Lung microvascular endothelial cell (primary cell): ENCODE data around the gene GAS6. TPM values are rescaled to one million over a fixed set of nuclear protein-coding genes. Genes with fewer than 3 reads are reported as not detected.

Experiments used
- DNase-seq, 2 donors: peaks; one replicate each; pipeline versions ENCODE4 v3.0.0 to v3.0.0-alpha.2; 2010; ENCODE audit warnings: low read depth in 2 of 2
- total RNA-seq: library from RNA; depleted of rRNA; stranded (reverse); fragments of >200 nt; gene quantifications from 2 replicates; pipeline ENCODE4 v1.2.1, GENCODE V29; 2014

GAS6 gene
- total RNA-seq, 1 donor from 2014 or later, result 130 TPM

DNA sequence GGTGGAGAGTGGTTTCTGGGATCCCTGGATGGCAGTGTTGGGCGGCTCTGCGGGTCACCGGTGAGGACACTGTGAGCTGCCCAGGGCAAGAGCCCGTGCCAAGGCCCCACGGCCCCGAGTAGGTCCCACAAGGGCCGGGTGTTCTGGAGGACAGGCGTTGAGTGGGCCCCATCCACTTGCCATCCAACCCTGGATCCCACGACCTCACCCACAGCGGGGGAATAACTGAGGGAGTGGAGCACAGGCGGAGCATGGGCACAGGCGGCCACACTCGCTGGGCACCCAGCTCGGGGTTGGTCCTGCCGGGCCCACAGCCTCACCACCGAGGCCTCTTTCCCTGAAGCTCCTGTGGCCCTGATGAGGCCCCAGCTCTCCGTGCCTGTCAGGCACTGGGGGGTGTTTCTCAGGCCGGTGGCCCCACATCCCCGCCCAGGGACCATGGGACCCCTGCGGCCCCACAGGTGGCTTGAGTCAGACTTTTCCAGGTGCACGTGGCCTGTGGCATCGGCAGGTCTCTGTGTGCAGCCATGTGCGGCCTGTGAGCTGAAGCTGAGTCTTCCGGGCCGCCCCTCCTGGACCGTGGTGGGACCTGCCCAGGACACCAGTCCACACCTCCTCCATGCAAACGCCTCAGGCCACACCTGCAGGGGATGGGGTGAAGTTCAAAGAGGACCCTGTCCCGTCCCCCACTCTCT lies 88.3 kb downstream of the GAS6 start:
- DNase-seq, result no peak

DNA sequence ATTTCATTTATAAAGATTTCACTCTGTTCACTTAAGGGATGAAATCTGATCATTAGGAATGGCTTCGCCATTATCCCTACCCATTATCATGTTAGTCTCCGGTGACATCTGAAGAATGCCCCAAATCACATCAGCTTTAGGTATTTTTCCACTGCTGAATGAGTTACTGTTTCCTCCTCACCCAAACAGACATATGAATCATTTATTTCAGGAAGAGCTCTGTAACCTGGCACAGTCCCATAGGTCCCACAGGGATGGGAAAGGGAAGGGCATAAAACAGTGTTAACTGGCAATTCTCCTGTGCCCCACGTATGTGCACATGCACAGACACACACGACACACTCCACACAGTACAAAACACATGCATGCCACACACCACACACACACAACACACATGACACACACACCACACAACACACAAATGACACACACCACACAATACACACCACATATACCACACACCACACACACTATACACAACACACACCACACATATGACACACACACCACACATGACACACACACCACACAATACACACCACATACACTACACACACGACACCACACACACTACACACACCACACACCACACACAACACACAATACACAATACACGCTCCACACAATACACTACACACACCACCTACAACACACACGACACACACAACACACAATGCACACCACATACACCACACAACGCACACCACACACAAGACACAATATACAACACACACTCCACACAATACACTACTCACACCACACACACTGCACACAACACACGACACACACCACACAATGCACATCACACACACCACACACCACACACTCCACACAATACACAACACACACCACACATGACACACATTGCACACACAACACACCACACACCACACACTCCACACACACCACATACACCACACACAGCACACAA lies 89.4 kb downstream of the GAS6 start:
- peak; percentile 90 to 96 for DNase-seq

DNA sequence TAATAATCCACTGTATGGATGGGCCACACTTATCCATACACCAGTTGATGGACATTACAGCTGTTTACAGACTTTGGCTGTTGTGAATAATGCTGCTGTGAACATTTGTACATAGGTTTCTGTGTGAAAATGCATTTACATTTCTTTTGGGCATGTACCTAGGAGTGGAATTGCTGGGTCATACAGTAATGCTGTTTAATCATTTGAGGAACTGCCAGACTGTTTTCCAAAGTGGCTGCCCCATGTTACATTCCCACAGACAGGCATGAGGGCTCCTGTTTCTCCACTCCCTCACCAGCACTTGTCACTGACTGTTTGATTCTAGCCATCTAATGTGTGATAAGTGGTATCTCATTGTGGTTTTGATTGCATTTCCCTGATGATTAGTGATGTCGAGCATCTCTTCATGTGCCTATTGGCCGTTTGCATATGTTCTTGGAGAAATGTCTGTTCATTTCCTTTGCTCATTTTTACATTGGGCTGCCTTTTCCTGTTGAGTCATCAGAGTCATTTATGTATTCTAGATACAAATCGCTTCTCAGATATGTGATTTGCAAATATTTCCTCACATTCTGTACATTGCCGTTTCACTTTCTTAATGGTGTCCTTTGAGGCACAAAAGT lies 92.1 kb downstream of the GAS6 start:
- peak; percentile 77 to 93 for DNase-seq

DNA sequence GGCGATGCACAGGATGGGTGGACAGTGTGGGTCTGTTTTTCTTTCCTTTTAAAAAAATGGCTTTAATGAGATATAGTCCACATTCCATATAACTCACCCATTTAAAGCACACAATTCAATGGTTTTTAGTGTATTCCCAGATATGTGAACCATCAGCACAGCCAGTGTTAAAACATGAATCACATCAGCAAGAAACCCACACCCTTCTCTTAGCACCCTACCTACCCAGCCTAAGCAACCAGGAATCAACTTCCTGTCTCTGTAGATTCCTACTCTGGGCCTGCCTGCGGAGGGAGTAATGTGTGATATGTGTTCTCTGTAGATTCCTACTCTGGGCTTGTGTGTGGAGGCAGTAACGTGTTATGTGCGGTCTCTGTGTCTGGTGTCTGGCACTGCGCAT lies 92.9 kb downstream of the GAS6 start:
- DNase-seq, result peak in 1 of 2 donors; percentile 19

Other genes starting within 250 kb of the GAS6 start
- gene ATP4B, start 205.9 kb downstream of the GAS6 start, total RNA-seq, result not detected in 2 replicates
- not detected in 2 replicates for gene GRK1, start 196.9 kb downstream of the GAS6 start, total RNA-seq
- 42.7 and 55.8 TPM in 2 replicates for gene TMEM255B, start 104.8 kb downstream of the GAS6 start, total RNA-seq
- under 0.01 and 0.20 TPM in 2 replicates for gene C13orf46, start 110.0 kb upstream of the GAS6 start, total RNA-seq